GM12891 (cell line): ENCODE data around the gene WDR64.
"Not testable (repeated sequence)": the region's sequence is repeated elsewhere in the genome, so short reads cannot be mapped to it uniquely, and the experiment has no call there.

Experiments used
- DNase-seq: peaks from one replicate; pipeline ENCODE4 v3.0.0; 2011; ENCODE audit warnings: low spot score; ENCODE audit not compliant: insufficient read length
- FAIRE-seq: peaks from 2 replicates; lab custom pipeline; 2011; peaks lifted over from hg19 to GRCh38; lab: Jason Lieb, UNC
- PAX5 ChIP-seq: IDR thresholded peaks from 2 replicates; pipeline ENCODE4 v1.6.1; 2011; ENCODE audit warnings: low read length, moderate library complexity, mild to moderate bottlenecking; ENCODE audit not compliant: insufficient read depth, severe bottlenecking
- POLR2A ChIP-seq: IDR thresholded peaks from 2 replicates; pipeline ENCODE4 v1.6.1; 2011; ENCODE audit warnings: low read depth, low read length, control low read depth
- POLR2AphosphoS5 ChIP-seq: IDR thresholded peaks from 2 replicates; pipeline ENCODE4 v1.6.1; 2011; ENCODE audit warnings: low read depth, low read length, control low read depth
- POU2F2 ChIP-seq: IDR thresholded peaks from 2 replicates; pipeline ENCODE4 v1.6.1; 2011; ENCODE audit warnings: low read depth, mild to moderate bottlenecking, control low read depth, low read length, moderate library complexity
- SPI1 ChIP-seq: IDR thresholded peaks from 2 replicates; pipeline ENCODE4 v1.6.1; 2011; ENCODE audit warnings: low read depth, low read length, control low read depth
- TAF1 ChIP-seq: IDR thresholded peaks from 2 replicates; pipeline ENCODE4 v1.6.1; 2011; ENCODE audit warnings: low read depth, low read length, control low read depth

WDR64 gene

GRCh38 chr1:241808265-241808664 lies 156.2 kb downstream of the WDR64 start:
- TF ChIP-seq POLR2A (no peak), POLR2AphosphoS5 (no peak), PAX5 (no peak), POU2F2 (no peak), SPI1 (no peak), TAF1 (no peak)
- DNase-seq (no peak), FAIRE-seq (no peak)

GRCh38 chr1:241810769-241811405 lies 158.8 kb downstream of the WDR64 start:
- DNase-seq = no peak
- peak; percentile 16; the same call in 1 of the 2 replicates for TF ChIP-seq SPI1
- no peak for TF ChIP-seq POLR2AphosphoS5
- no peak for FAIRE-seq

GRCh38 chr1:241813768-241814320 lies 161.8 kb downstream of the WDR64 start:
- TF ChIP-seq POU2F2 (no peak), PAX5 (no peak), POLR2AphosphoS5 (no peak), POLR2A (no peak), TAF1 (no peak), SPI1 (no peak)
- DNase-seq (no peak), FAIRE-seq (no peak)

GRCh38 chr1:241816008-241816407 lies 163.9 kb downstream of the WDR64 start:
- DNase-seq = no peak
- no peak for FAIRE-seq
- TF ChIP-seq POLR2AphosphoS5 = no peak
- TF ChIP-seq POU2F2 = no peak
- no peak for TF ChIP-seq PAX5
- no peak for TF ChIP-seq POLR2A
- TF ChIP-seq SPI1 = no peak
- TF ChIP-seq TAF1 = no peak

GRCh38 chr1:241817331-241817792 lies 165.3 kb downstream of the WDR64 start:
- FAIRE-seq = no peak

GRCh38 chr1:241817956-241818612 lies 166.0 kb downstream of the WDR64 start:
- no peak for TF ChIP-seq POLR2A
- TF ChIP-seq SPI1 = peak; percentile 72
- FAIRE-seq (no peak), DNase-seq (no peak)

More at GRCh38 chr1:241817331-241817792, 165.3 kb downstream of the WDR64 start:
- TF ChIP-seq POLR2A (no peak), TAF1 (no peak)
- DNase-seq = no peak

GRCh38 chr1:241819340-241819866 lies 167.3 kb downstream of the WDR64 start:
- TF ChIP-seq SPI1 (no peak), POLR2AphosphoS5 (no peak), TAF1 (no peak), PAX5 (no peak), POU2F2 (no peak), POLR2A (no peak)
- DNase-seq (no peak), FAIRE-seq (no peak)

- no peak for FAIRE-seq
- TF ChIP-seq SPI1 (peak; percentile 66), PAX5 (no peak)
- no peak for DNase-seq
Measured at GRCh38 chr1:241821363-241821762, 169.3 kb downstream of the WDR64 start.

GRCh38 chr1:241822846-241823245 lies 170.8 kb downstream of the WDR64 start:
- FAIRE-seq = no peak
- DNase-seq = no peak
- no peak for TF ChIP-seq PAX5
- TF ChIP-seq POLR2AphosphoS5 = no peak
- TF ChIP-seq POLR2A = no peak
- TF ChIP-seq SPI1 = no peak
- no peak for TF ChIP-seq TAF1
- no peak for TF ChIP-seq POU2F2

- FAIRE-seq = no peak
- no peak for TF ChIP-seq POU2F2
- no peak for TF ChIP-seq POLR2AphosphoS5
- TF ChIP-seq PAX5 = no peak
- no peak for TF ChIP-seq TAF1
- no peak for TF ChIP-seq POLR2A
- TF ChIP-seq SPI1 = no peak
- DNase-seq = no peak
Measured at GRCh38 chr1:241823925-241824324, 171.8 kb downstream of the WDR64 start.

- TF ChIP-seq SPI1 (no peak), TAF1 (no peak)
- FAIRE-seq (no peak), DNase-seq (no peak)
Measured at GRCh38 chr1:241825581-241825980, 173.5 kb downstream of the WDR64 start.

- not testable (repeated sequence) for FAIRE-seq, DNase-seq
Measured at GRCh38 chr1:241826613-241827012, 174.5 kb downstream of the WDR64 start.
